Fibroblast of villous mesenchyme (primary cell): Measurements from ENCODE around the gene CP. TPM values are rescaled to one million over a fixed set of nuclear protein-coding genes. Genes with fewer than 3 reads are reported as not detected.
A peak's percentile ranks its signal among the peaks of the same experiment; 100 is the strongest.

Experiments
- DNase-seq: peaks from one replicate; pipeline ENCODE4 v3.0.0-alpha.2; 2010; ENCODE audit warnings: low read depth
- H3K4me3 ChIP-seq: 2 replicates; pipeline ENCODE4 v1.5.1; 2011; ENCODE audit warnings: low read depth, mild to moderate bottlenecking, low read length
- total RNA-seq: library from RNA; depleted of rRNA; stranded (reverse); fragments of >200 nt; gene quantifications from 2 replicates; pipeline ENCODE4 v1.2.3, GENCODE V29; 2012
- TF ChIP-seq, protein P1 (sequence below): IDR thresholded peaks from 2 replicates; pipeline ENCODE4 v1.5.1; 2012; ENCODE audit warnings: low read depth, mild to moderate bottlenecking, low read length; ENCODE audit not compliant: insufficient read depth

Gene CP
- total RNA-seq: under 0.01 TPM in 1 of 2 replicates, not detected in the other

DNA sequence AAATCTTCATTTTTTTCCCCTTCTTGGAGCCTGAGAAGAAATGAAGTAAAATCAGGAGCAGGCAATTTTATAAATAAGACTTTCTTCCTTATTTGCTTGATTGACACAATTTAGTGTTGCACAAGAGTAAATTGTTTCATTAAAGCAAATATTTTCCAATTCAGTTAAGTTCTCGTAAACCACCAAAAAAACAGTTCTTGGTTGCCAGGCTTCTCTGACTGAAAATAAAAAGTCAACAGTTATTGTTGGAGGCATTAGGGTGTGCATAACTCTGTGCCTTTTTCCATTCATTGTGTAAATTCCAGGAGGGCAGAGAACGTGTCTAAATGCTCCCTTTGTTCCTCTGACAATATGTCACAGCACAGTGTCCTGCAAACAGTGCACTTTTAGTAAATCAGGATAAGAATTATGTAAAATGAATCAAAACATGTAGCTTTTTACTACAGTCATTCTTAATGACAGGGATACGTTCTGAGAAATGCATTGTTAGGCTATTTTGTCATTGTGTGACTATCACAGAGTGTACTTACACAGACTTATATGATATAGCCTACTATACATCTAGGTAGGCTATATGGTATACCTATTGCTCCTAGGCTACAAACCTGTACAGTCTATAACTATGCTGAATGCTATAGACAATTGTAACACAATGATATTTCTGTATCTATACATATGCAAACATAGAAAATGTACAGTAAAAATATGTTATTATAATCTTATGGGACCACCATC, at the start of gene CP:
TSS of gene CP (minus strand) at position 47 of the 735 bp plus-strand sequence. CDS start at position 10, 37 bp downstream.
- TF ChIP-seq, protein P1, sequence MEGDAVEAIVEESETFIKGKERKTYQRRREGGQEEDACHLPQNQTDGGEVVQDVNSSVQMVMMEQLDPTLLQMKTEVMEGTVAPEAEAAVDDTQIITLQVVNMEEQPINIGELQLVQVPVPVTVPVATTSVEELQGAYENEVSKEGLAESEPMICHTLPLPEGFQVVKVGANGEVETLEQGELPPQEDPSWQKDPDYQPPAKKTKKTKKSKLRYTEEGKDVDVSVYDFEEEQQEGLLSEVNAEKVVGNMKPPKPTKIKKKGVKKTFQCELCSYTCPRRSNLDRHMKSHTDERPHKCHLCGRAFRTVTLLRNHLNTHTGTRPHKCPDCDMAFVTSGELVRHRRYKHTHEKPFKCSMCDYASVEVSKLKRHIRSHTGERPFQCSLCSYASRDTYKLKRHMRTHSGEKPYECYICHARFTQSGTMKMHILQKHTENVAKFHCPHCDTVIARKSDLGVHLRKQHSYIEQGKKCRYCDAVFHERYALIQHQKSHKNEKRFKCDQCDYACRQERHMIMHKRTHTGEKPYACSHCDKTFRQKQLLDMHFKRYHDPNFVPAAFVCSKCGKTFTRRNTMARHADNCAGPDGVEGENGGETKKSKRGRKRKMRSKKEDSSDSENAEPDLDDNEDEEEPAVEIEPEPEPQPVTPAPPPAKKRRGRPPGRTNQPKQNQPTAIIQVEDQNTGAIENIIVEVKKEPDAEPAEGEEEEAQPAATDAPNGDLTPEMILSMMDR: no peak
- H3K4me3 ChIP-seq: no peak within 1 kb of the TSS
- DNase-seq: no peak

DNA sequence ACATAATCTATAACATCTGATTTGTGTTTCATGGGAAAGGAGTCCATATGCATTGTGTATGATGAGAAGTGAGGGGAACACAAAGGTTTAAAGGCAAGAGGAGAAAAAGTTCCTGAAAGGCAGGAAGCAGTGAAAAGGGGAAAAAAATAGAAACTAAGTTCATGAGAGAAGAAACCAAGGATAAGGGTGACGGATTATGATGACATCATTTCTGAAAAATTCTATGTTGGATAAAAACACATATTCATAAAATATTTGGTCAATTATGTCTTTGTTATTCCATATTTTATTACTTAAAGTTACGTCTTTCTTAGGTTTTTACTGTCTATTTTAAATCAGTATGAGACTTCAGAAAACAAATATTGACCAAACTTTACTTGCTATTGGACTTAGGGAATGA, 48.6 kb upstream of the CP start:
- no peak for DNase-seq
- TF ChIP-seq, protein P1: no peak
- H3K4me3 ChIP-seq: no peak overlapping the region

DNA sequence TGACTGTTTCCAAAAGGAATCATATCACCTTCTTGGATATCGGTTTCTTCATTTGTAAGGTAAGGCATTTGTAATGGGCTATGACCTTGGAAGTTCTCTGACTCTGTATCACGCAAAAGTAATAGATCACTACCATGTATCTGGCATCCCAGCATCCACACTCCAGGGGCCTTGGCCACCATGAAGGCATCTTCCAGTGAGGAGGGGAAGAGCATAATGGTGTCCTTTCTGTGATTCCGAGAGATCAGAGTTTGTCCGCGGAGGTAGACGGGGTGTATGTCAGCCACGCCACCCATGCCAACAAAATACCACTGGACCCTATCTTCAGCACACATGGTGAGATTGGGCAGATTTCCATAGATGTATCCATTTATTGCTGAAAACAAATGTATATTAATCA, 48.1 kb upstream of the CP start:
- DNase-seq: no peak
- no peak overlapping the region for H3K4me3 ChIP-seq
- TF ChIP-seq, protein P1: no peak

DNA sequence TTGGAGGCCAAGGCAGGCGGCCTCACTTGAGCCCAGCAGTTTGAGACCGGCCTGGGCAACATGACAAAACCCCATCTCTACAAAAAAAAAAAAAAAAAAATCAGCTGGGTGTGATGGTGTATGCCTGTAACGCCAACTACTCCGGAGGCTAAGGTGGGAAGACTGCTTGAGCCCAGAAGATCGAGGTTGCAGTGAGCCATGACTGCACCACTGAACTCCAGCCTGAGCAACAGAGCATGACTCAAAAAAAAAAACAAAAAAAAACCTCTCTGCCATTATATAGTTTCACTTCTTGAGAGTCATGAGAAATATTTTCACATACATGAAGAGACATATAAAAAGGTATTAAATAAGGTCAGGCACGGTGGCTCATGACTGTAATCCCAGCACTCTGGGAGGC, 45.9 kb upstream of the CP start:
- no peak for DNase-seq
- TF ChIP-seq, protein P1: no peak
- H3K4me3 ChIP-seq: no peak overlapping the region

DNA sequence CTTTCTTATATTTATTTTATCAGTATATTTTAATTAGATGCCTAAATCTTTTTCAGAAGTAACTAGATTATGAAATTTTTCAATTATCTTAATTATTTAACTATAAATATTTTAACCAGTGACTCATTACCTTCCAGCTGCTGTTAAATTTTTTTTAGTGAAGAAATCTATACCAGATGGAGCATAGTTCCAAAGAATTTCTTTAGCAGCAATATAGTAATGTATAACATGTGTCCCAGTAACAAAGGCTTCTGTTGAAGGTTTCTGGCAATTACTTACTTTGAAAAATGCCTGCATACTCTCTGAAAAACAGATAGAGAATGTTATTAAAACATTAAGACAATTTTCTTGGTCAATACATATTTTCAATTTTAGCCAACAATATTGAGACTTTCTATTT, 45.1 kb upstream of the CP start:
- peak; percentile 34 for DNase-seq
- TF ChIP-seq, protein P1: no peak
- H3K4me3 ChIP-seq: no peak overlapping the region

DNA sequence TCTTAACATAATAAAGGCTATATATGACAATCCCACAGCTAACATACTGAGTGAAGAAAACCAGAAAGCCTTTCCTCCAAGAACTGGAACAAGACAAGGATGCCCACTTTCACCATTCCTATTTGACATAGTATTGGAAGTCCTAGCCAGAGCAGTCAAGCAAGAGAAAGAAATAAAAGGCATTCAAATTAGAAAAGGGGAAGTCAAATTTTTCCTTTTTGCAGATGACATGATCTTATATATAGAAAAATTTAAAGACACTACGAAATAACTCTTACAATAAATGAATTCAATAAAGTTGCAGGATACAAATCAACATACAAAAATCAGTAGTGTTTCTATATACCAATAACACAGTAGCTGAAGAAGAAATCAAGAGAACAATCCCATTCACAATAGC, 42.2 kb upstream of the CP start:
- no peak for DNase-seq
- no peak overlapping the region for H3K4me3 ChIP-seq
- TF ChIP-seq, protein P1: no peak

DNA sequence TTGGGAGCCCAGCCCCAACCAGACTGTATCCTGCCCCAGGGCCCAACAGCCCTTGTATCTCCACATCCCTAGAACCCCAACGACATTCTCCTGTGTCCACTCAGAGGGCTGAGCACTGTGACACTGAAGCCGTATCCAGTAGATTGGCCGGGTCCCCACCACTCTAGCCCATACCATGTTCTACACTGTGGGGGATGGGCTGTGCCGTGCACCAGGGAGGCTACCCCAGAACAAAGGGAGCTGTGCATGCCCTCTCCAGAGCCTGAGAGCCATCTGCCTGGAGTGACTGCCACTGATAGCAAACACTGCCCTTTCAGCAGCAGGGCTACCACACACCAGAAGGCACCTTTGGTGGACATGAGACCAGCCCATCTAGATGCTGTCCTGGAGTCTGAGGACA, 37.1 kb upstream of the CP start:
- no peak overlapping the region for H3K4me3 ChIP-seq
- DNase-seq: no peak
- TF ChIP-seq, protein P1: no peak
